Neutrophil (primary cell): ENCODE data around the gene MMAB.

Experiments
- H3K27ac ChIP-seq: fragments of 200-600 bp; sonication (generic); 2 replicates; pipeline ENCODE4 v1.5.1; 2016; ENCODE audit warnings: mild to moderate bottlenecking, moderate library complexity
- H3K27me3 ChIP-seq: fragments of 200-600 bp; sonication (generic); 2 replicates; pipeline ENCODE4 v1.6.0; 2016; ENCODE audit warnings: mild to moderate bottlenecking
- H3K36me3 ChIP-seq: fragments of 200-600 bp; sonication (generic); 2 replicates; pipeline ENCODE4 v1.5.1; 2017
- H3K4me1 ChIP-seq, 2 experiments: fragments of 200-600 bp in 1 of 2; sonication (generic) in 1 of 2; 1 replicate in 1 of 2; 2 replicates in 1 of 2; pipeline versions ENCODE4 v1.5.1 to v1.6.1; 2013 to 2016; ENCODE audit warnings: low read depth in 1 of 2, low read length in 1 of 2, mild to moderate bottlenecking in 1 of 2, moderate library complexity in 1 of 2; ENCODE audit not compliant: control insufficient read depth in 1 of 2, insufficient read depth in 1 of 2
- H3K4me3 ChIP-seq, 2 experiments: fragments of 200-600 bp in 1 of 2; sonication (generic) in 1 of 2; 1 replicate in 1 of 2; 2 replicates in 1 of 2; pipeline ENCODE4 v1.5.1; 2013 to 2016; ENCODE audit warnings: low read depth in 1 of 2, low read length in 1 of 2, mild to moderate bottlenecking in 1 of 2, moderate library complexity in 1 of 2
- H3K9me3 ChIP-seq: fragments of 200-600 bp; sonication (generic); 2 replicates; pipeline ENCODE4 v1.5.1; 2016
- TF ChIP-seq, protein P1 (sequence below): fragments of 200-600 bp; sonication (generic); IDR thresholded peaks from 2 replicates; pipeline ENCODE4 v1.5.1; 2016; ENCODE audit warnings: antibody characterized with exemption

The MMAB gene

GRCh38 chr12:109617491-109617890 lies 44.2 kb upstream of the MMAB start:
- H3K4me3 ChIP-seq: no peak overlapping the region
- peaks cover 64% of the 10 kb centered on the region for H3K27me3 ChIP-seq
- no peaks in the 10 kb centered on the region for H3K9me3 ChIP-seq
- TF ChIP-seq, protein P1, sequence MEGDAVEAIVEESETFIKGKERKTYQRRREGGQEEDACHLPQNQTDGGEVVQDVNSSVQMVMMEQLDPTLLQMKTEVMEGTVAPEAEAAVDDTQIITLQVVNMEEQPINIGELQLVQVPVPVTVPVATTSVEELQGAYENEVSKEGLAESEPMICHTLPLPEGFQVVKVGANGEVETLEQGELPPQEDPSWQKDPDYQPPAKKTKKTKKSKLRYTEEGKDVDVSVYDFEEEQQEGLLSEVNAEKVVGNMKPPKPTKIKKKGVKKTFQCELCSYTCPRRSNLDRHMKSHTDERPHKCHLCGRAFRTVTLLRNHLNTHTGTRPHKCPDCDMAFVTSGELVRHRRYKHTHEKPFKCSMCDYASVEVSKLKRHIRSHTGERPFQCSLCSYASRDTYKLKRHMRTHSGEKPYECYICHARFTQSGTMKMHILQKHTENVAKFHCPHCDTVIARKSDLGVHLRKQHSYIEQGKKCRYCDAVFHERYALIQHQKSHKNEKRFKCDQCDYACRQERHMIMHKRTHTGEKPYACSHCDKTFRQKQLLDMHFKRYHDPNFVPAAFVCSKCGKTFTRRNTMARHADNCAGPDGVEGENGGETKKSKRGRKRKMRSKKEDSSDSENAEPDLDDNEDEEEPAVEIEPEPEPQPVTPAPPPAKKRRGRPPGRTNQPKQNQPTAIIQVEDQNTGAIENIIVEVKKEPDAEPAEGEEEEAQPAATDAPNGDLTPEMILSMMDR: no peak
- no peaks in the 10 kb centered on the region for H3K4me1 ChIP-seq
- no peaks in the 10 kb centered on the region for H3K36me3 ChIP-seq
- H3K27ac ChIP-seq: no peak overlapping the region

DNA sequence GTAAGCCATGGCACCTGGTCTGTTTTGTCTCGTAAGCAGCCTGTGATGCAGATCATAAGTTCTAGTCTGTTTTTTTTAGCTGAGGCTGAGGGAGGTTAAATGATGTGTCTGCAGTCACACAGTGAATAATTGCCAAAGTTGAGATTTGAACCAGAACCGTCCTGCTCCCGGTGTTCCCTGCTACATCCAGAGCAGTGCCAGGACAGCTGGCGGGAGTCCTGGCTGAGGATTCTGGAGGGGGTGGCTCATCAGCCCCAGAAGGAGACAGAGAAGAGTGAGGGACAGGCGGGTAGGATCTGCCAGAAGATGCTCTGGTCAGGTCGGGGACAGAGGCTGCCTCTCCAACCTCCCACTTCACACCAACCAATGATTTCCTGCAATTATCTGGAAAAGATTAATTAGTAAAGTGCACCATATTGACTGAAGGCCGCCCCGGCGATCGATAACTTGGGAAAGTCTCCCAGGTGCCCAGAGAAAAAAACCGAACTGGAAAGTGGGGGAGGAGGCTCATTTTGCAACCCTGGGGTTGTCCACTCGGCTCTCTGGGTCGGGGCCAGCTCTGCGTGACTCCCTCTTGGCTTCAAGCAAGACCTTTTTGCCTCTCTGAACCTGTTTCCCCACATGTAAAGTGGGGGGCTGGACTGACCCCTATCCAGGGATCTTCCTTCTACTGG lies 42.4 kb upstream of the MMAB start:
- TF ChIP-seq, protein P1: no peak
- Histone ChIP-seq H3K9me3 (no peaks in the 10 kb centered on the region), H3K27me3 (peaks cover 63% of the 10 kb centered on the region), H3K4me1 (no peaks in the 10 kb centered on the region), H3K4me3 (no peak overlapping the region), H3K27ac (no peak overlapping the region), H3K36me3 (no peaks in the 10 kb centered on the region)

DNA sequence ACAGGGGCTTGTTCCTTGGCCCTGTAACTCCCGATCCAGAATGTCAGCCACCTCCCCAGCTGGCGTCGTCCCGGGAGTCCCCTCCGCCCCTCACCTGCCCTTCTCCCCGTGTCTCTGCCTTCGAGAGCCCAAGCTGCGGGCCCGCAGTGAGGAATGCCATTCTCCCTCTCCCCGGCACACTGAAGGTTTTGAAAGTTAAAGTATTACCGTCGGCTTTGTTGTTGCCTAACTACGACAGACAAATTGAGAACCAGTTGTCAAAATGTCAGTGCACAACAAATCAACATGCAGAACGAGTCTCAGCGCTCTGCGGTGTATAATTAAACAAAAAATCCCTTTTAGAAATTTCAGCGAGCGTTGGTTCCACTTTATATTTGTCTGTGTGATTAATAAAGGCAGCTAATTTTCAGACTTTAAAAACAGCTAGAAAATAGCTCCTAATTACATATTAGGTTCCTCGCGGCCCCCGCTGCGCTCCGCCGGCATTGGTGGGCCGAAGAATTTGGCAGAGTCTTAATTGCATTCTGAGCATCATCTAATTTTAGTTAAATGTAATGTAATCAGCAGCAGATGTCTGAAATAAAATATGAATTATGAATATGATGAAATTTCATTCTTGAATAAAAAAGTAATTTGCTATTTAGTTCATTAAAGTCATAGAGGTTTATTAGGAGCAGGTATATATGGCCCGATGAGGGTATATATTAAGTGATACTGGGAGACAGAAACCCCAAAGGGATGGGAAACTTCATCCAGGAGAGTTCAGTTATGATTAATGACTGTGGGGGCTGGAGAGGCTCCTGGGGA lies 40.5 kb upstream of the MMAB start:
- peaks cover 66% of the 10 kb centered on the region for H3K27me3 ChIP-seq
- TF ChIP-seq, protein P1: no peak
- H3K4me1 ChIP-seq: no peaks in the 10 kb centered on the region
- H3K9me3 ChIP-seq: no peaks in the 10 kb centered on the region
- no peak overlapping the region for H3K4me3 ChIP-seq
- H3K27ac ChIP-seq: no peak overlapping the region
- no peaks in the 10 kb centered on the region for H3K36me3 ChIP-seq

- TF ChIP-seq, protein P1: no peak
- no peaks in the 10 kb centered on the region for H3K36me3 ChIP-seq
- H3K27ac ChIP-seq: no peak overlapping the region
- no peaks in the 10 kb centered on the region for H3K9me3 ChIP-seq
- H3K4me1 ChIP-seq: no peaks in the 10 kb centered on the region
- H3K4me3 ChIP-seq: no peak overlapping the region
- H3K27me3 ChIP-seq: peaks cover 74% of the 10 kb centered on the region
Observed at GRCh38 chr12:109612975-109613502, 39.7 kb upstream of the MMAB start.

- H3K4me3 ChIP-seq: no peak overlapping the region
- no peaks in the 10 kb centered on the region for H3K4me1 ChIP-seq
- H3K27me3 ChIP-seq: peaks cover 85% of the 10 kb centered on the region
- TF ChIP-seq, protein P1: no peak
- H3K36me3 ChIP-seq: no peaks in the 10 kb centered on the region
- no peak overlapping the region for H3K27ac ChIP-seq
- no peaks in the 10 kb centered on the region for H3K9me3 ChIP-seq
Observed at GRCh38 chr12:109612003-109612402, 38.7 kb upstream of the MMAB start.
